SH-SY5Y (cell line): ENCODE data around the gene POLR2A.

Source experiments
- GATA2 ChIP-seq: IDR thresholded peaks from 2 replicates; pipeline ENCODE4 v1.6.1; 2011; ENCODE audit warnings: mild to moderate bottlenecking, low read depth, low read length
- GATA3 ChIP-seq: IDR thresholded peaks from 2 replicates; pipeline ENCODE4 v1.6.1; 2011; ENCODE audit warnings: low read depth, mild to moderate bottlenecking, low read length, moderate library complexity

GRCh38 chr17:7476951-7477350 is 7.2 kb upstream of the POLR2A start:
- TF ChIP-seq GATA3 (no peak), GATA2 (no peak)
